ENCODE measurements around the gene BICRA.
A peak's percentile ranks its signal among the peaks of the same experiment; 100 is the strongest.
"Not testable (repeated sequence)": the region's sequence is repeated elsewhere in the genome, so short reads cannot be mapped to it uniquely, and the experiment has no call there.

Gene BICRA

DNA sequence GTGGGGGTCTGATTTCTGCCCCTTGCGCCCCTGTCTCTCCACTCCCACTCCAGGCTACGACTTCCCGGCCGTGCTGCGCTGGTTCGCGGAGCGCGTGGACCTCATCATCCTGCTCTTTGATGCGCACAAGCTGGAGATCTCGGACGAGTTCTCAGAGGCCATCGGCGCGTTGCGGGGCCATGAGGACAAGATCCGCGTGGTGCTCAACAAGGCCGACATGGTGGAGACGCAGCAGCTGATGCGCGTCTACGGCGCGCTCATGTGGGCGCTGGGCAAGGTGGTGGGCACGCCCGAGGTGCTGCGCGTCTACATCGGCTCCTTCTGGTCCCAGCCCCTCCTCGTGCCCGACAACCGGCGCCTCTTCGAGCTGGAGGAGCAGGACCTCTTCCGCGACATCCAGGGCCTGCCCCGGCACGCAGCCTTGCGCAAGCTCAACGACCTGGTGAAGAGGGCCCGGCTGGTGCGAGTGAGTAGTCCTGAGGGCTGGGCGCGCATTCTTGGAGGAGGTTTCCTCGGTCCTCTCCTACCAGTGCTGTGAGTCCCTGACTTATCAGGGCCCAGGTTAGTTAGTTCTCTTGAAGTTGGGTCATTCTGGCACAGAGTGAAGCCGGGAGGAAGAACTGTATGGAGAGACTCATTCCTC is 116.9 kb downstream of the BICRA start:
- Histone ChIP-seq H3K4me3 (no peak overlapping the region), H3K9me3 (no peaks in the 10 kb centered on the region), H3K4me1 (peaks cover 0 to 99% (median 66%) of the 10 kb centered on the region in 4 donors), H3K27ac (peak overlapping the region; percentile 56 to 91), H3K36me3 (peaks cover 35 to 46% (median 38%) of the 10 kb centered on the region in 3 donors), H3K27me3 (no peaks in the 10 kb centered on the region)
- no peak for DNase-seq
- TF ChIP-seq, protein P1, sequence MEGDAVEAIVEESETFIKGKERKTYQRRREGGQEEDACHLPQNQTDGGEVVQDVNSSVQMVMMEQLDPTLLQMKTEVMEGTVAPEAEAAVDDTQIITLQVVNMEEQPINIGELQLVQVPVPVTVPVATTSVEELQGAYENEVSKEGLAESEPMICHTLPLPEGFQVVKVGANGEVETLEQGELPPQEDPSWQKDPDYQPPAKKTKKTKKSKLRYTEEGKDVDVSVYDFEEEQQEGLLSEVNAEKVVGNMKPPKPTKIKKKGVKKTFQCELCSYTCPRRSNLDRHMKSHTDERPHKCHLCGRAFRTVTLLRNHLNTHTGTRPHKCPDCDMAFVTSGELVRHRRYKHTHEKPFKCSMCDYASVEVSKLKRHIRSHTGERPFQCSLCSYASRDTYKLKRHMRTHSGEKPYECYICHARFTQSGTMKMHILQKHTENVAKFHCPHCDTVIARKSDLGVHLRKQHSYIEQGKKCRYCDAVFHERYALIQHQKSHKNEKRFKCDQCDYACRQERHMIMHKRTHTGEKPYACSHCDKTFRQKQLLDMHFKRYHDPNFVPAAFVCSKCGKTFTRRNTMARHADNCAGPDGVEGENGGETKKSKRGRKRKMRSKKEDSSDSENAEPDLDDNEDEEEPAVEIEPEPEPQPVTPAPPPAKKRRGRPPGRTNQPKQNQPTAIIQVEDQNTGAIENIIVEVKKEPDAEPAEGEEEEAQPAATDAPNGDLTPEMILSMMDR (IDR thresholded peaks at IDR 0.05) = no peak
- intact Hi-C loops (cut with DNase I; ENCODE audit: low total_unique reads) = no loop called here

DNA sequence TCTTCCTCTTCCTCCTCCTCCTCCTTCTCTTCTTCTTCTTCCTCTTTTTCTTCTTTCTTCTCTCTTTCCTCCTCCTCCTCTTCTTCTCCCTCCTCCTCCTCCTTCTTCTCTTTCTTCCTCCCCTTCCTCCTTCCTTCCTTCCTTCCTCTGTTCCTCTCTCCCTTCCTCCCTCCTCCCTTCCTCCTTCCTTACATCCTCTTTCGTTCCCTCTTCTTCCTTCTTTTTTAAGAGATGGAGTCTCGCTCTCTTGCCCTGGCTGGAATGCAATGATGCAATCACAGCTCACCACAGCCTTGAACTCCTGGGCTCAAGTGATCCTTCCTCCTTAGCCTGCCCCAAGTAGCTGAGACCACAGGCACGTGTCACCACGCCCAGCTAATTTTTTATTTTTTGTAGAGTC is 117.5 kb downstream of the BICRA start:
- H3K27ac ChIP-seq = peak overlapping the region; percentile 56 to 91
- intact Hi-C loops (cut with DNase I; ENCODE audit: low total_unique reads) = no loop called here
- peaks cover 0 to 94% (median 65%) of the 10 kb centered on the region in 4 donors for H3K4me1 ChIP-seq
- H3K36me3 ChIP-seq = peaks cover 36 to 43% (median 37%) of the 10 kb centered on the region in 3 donors
- TF ChIP-seq, protein P1 (IDR thresholded peaks at IDR 0.05) = no peak
- no peaks in the 10 kb centered on the region for H3K9me3 ChIP-seq
- DNase-seq = no peak
- H3K27me3 ChIP-seq = no peaks in the 10 kb centered on the region
- H3K4me3 ChIP-seq = no peak overlapping the region

DNA sequence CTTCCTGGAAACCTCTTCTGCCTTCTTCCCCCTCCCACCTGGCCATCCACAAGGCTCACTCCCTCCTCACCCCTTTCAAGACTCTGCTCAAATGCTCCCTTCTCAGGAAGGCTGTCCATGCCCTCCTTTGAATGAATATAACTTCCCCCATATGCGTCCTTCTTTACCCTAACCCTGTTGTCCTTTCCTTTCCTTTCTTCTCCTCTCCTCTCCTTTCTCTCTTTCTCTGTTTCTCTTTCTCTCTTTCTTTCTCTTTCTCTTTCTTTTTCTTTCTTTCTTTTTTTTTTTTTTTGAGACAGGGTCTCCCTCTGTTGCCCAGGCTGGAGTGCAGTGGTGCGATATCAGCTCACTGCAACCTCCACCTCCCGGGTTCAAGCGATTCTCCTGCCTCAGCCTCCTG is 119.4 kb downstream of the BICRA start:
- H3K27ac ChIP-seq = peak overlapping the region; percentile 31 to 91
- H3K36me3 ChIP-seq = peaks cover 40 to 55% (median 44%) of the 10 kb centered on the region in 3 donors
- H3K27me3 ChIP-seq; H3K9me3 ChIP-seq; H3K4me3 ChIP-seq; intact Hi-C loops (cut with DNase I; ENCODE audit: low total_unique reads); DNase-seq: not testable (repeated sequence)
- peaks cover 0 to 86% (median 50%) of the 10 kb centered on the region in 4 donors for H3K4me1 ChIP-seq

DNA sequence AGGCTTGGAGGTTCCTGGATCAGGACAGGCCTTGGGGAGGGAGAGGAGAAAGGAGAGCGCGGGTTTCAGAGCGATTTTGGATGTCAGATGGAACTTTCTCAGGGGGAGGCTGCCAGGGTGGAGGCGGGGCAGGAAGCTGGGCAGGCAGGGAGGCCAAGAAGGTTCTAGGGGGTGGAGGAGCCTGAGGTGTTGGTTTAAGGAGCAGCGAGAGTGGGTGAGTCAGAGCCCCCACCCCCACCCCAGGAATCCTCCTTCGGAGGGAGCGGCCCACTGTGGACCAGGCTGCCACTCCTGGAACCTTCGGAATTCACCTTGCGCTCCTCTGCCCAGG is 120.5 kb downstream of the BICRA start:
- H3K36me3 ChIP-seq = peaks cover 40 to 64% (median 50%) of the 10 kb centered on the region in 3 donors
- H3K27ac ChIP-seq = peak overlapping the region; percentile 91
- peak overlapping the region; percentile 47 to 52 for H3K4me3 ChIP-seq
- no peaks in the 10 kb centered on the region for H3K27me3 ChIP-seq
- intact Hi-C loops (cut with DNase I; ENCODE audit: low total_unique reads) = no loop called here
- no peaks in the 10 kb centered on the region for H3K9me3 ChIP-seq
- peaks cover 0 to 75% (median 41%) of the 10 kb centered on the region in 4 donors for H3K4me1 ChIP-seq
- peak; percentile 81 to 95 for DNase-seq
- TF ChIP-seq, protein P1 (IDR thresholded peaks at IDR 0.05) = no peak

DNA sequence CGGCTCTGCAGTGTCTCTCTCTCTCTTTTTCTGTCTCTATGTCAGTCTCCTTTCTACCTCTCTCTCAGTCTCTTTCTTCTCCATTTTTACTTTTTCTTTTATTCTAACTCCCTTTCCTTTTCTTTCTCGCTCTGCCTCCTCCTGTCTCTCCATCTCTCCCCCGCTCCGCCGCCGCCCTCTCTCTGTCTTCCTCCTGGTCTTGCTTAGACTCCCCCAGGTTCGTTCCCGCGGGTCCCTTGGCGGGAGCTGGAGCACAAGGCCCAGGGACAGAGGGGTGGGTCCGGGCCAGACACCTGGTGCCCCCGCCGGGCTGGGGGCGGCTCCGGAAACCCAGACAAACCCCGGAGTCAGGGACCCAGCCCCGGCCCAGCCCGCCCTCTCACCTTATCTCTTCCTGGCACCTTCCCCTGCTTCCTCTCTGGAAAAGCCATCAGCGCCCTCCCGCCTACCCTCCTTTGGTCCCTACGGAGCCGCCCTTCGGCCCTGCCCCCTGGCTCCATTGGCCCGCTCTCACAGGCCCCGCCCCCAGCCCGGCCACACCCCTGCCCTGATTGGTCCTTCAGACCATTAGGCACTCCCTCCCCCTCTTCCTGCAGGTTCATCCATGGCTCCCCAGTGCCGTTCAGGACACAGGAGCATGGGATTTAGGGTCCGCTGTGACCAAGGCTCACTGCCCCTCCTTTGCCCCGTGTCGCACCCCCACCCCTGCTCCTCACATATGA is 121.0 kb downstream of the BICRA start:
- intact Hi-C loops (cut with DNase I; ENCODE audit: low total_unique reads) = no loop called here
- peak overlapping the region; percentile 91 for H3K27ac ChIP-seq
- peak; percentile 69 to 88 for DNase-seq
- peaks cover 41 to 68% (median 55%) of the 10 kb centered on the region in 3 donors for H3K36me3 ChIP-seq
- H3K27me3 ChIP-seq = no peaks in the 10 kb centered on the region
- H3K9me3 ChIP-seq = no peaks in the 10 kb centered on the region
- H3K4me1 ChIP-seq = peaks cover 0 to 70% (median 39%) of the 10 kb centered on the region in 4 donors
- TF ChIP-seq, protein P1 (IDR thresholded peaks at IDR 0.05) = no peak
- H3K4me3 ChIP-seq = peak overlapping the region; percentile 47 to 52

DNA sequence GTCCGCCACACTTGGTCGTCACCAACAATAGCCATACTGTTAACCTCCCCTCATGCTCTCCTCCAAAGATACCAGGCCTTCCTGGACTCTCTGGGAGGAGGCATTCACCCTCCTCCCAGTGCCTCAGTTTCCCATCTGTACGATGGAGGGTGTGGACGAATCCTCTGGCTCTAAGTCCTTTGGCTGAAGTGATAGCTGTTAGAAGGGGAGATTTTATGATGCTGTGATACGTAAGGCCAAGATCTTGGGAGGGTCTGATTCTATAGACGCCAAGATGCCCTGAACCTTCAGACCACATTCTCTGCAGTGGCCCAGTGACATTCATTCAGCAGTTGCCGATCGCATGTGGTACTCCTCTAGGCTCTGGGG is 121.6 kb downstream of the BICRA start:
- intact Hi-C loops (cut with DNase I; ENCODE audit: low total_unique reads) = no loop called here
- H3K27me3 ChIP-seq = no peaks in the 10 kb centered on the region
- no peak for DNase-seq
- H3K36me3 ChIP-seq = peaks cover 44 to 68% (median 57%) of the 10 kb centered on the region in 3 donors
- H3K9me3 ChIP-seq = no peaks in the 10 kb centered on the region
- H3K27ac ChIP-seq = peak overlapping the region; percentile 91
- TF ChIP-seq, protein P1 (IDR thresholded peaks at IDR 0.05) = no peak
- H3K4me1 ChIP-seq = peaks cover 0 to 65% (median 39%) of the 10 kb centered on the region in 4 donors
- H3K4me3 ChIP-seq = no peak overlapping the region
